GM18951 (cell line): ENCODE results near the gene HOXC12.

Experiments used
- POLR2A ChIP-seq: IDR thresholded peaks from 4 replicates; pipeline ENCODE4 v1.6.1; 2011; ENCODE audit warnings: mild to moderate bottlenecking; ENCODE audit not compliant: insufficient read length, insufficient read depth; ENCODE audit errors: extremely low read depth
- in situ Hi-C: fragments of 300-500 bp; cut with MboI; formaldehyde crosslinking; loops from one replicate; pipeline ENCODE4 v1.12.0; 2022; ENCODE audit warnings: low sequenced_read_pairs, mixed read lengths, inconsistent platforms; ENCODE audit not compliant: unreplicated experiment

The HOXC12 gene

DNA sequence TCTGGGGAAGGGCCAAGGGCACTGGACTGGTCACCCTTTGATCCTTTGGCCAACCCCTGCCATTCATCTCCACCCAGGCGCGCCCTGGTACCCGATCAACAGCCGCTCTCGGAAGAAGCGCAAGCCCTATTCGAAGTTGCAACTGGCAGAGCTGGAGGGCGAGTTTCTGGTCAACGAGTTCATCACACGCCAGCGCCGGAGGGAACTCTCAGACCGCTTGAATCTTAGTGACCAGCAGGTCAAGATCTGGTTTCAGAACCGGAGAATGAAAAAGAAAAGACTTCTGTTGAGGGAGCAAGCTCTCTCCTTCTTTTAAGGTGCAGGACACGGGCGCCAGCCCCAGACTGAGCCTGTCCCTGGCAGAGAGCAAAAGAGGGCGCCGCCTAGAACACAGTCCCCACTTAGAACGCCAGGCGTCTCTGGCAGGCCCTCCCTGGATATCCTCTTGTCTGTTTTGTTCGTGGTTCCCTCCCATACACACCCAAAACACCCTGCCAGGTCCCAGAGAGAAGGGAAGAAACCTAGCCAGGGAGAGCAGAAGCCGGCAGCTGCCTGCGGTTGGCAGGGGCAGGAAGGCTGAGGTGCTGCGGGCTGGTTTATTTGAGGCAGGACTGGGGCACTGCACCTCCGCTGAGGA, 1.7 kb downstream of the HOXC12 start:
- TF ChIP-seq POLR2A: no peak
- in situ Hi-C loops: no loop called here

DNA sequence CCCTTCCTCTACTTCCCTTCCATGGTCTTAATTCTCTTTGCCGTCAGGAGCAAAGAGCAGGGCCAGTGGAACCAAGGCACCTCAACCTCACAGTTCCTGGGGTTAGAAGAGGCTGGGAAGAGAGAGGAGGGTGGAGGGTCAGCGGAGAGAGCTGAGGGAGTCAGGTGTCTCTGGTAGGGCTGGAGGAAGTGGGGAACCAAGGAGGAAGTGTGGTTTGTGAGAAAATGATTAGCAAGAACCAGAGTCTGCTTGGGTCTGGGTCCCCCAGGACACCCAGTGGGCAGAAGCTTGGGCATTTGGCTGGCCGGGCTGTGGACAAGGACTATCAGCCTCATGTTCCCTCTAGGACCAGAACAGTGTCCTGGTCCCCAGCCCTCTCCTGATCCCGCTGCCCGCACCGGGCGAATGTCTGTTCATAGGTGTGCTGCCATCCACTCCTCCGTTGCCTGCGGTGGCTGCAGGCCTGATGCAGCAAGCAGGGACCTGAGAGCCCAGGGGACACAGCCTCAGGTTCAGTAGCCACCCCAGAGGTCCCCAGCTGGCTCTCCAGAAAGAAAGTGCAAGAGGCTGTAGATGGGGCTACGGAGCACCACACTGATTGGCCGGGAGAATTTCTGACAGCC, 2.3 kb downstream of the HOXC12 start:
- in situ Hi-C loops: no loop called here

DNA sequence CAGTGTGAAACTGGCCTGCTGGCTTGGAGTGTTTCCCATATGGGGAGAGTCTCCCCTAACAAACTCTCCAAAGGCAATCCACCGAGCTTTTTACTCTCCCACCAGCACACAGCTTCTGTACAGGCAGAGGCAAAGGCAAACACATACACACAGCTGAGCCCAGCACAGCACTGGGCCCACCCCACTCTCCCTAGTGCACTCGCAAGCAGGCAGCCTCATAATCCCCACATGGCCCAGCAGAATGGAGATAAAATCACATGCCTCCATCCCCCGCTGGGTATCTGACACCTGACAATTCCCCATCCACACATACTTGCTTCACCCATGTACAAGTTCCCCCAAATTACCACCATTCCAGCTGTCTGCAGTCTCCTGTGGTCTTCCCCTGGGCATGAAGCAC, 3.4 kb downstream of the HOXC12 start:
- no peak for TF ChIP-seq POLR2A
- in situ Hi-C loops: no loop called here

More for the DNA sequence above, 2.3 kb downstream of the HOXC12 start:
- TF ChIP-seq POLR2A: no peak

DNA sequence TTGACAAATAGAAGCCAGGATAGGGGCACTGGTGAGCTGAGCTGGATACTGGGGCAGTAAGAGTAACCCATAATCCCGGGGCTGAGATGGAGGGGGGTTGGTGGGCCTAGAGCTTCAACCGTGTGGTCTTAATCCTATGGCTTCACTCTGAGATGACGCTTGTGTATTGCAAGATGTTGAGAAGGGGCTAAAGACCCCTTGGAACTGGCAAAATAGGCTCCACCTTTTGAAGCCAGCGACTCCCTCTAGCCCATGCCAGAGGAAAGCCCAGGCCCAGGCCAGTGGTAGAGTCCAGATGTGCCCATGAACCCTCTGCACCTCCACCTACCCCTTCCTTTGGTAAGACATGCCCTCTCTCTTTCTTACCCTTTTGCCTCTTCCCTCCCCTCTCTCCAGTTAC, 4.6 kb downstream of the HOXC12 start:
- in situ Hi-C loops: no loop called here
- no peak for TF ChIP-seq POLR2A

DNA sequence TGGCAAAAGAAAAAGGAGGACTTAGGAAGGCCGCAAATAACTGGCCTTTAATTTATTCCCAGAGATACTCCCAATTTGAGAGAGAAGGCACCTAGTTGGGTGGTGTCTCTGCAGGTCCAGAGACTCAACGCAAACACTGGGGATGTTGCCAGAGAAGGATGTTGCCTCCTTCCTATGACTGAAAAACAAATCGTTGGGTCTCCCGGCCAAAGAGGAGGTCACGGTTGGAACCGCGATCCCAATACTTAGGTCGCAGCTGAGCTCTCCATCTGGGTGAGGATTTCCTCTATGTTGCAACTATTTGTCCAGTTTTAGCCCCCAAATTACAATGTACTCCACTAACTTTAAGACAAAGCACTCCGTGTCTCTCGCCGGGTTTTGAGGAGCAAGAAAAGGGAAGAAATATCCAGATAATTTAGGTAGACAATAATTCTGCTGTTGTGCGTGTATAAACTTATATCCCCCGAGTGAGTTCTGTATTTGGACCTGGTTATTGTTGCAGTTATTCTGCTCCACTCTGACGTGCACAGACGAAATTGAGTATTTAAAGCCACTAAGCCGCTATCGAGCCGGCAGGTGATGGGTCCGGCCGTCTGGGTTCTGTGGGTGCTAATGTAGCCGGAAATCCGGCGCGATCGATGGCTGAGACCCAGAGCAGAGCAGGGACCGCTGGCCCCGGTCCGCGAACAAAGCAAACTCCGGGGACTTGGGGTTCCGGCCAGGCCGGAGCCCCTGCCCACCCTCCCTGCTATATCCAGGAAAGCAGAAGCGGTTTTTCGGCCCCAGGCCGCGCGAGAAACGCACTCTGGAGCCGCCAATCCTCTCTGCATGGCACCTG, 5.7 kb downstream of the HOXC12 start:
- in situ Hi-C loops: no loop called here
- TF ChIP-seq POLR2A: no peak

- TF ChIP-seq POLR2A: no peak
- in situ Hi-C loops: no loop called here
Measured at GRCh38 chr12:53961025-53961761, 6.5 kb downstream of the HOXC12 start.

DNA sequence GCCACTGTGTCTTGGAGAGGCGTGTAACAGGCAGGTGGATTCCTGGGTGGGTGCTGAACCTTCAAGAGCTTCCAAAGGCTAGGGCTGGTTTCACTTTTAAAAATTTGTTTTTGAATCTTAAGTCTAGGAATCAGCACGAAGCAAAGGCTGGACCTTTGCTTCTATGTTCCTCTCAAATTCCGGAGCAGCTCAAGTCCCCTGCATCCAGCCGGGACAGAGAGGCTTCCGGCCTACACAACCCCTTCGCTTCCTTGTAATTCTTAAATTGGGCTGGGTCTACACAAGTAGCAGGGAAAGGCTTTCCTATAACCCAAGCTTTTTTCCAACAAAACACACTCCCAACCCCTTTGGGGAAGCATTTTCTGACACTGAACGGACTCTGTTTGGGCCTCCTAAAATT, 8.3 kb downstream of the HOXC12 start:
- TF ChIP-seq POLR2A: no peak
- in situ Hi-C loops: no loop called here

DNA sequence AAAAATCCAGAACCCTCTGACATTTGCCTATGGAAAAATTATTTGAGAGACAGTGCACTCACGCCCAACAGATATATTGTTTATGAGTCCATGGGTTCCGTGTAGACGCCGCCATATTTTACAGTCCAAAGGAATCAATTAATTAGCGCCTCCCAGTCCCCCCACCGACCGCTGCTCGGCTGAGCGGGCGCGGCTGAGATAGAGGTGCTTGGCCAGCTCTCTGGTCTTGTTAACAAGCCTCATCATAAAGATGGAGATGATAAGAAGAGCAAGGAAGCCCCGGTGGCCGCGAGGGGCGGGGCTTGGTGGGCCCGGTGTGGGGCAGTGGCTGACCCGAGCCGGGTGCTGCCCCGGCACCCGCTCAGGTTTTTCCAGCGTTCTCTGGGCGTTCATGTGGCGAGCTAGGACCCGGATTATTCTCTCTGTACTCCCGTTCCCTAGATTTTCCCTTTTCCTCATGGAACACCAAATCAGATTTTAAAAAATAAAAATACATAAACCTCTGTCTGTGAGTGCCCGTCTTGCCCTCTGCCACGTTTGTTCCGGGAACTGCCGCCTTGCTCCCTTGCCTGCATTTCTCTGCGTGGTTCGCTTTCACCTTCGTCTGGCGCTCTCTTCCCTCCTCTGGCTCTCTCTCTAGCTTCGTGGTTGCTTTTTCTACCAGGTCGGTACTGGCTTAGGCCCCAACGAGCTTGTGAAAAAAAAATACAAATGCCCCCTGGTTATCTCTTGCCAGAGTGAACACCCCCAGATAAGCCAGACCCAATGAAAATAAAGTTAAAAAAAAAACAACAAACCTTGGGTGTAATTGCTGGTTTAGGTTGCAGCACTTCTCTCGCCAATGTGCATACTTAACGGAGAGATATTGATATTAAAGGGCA, 9.0 kb downstream of the HOXC12 start:
- in situ Hi-C loops: no loop called here
- TF ChIP-seq POLR2A: no peak

- TF ChIP-seq POLR2A: no peak
- in situ Hi-C loops: no loop called here
Measured at GRCh38 chr12:53964315-53964713, 9.6 kb downstream of the HOXC12 start.

GRCh38 chr12:53965281-53966084, 10.8 kb downstream of the HOXC12 start:
- in situ Hi-C loops: no loop called here
- TF ChIP-seq POLR2A: no peak

DNA sequence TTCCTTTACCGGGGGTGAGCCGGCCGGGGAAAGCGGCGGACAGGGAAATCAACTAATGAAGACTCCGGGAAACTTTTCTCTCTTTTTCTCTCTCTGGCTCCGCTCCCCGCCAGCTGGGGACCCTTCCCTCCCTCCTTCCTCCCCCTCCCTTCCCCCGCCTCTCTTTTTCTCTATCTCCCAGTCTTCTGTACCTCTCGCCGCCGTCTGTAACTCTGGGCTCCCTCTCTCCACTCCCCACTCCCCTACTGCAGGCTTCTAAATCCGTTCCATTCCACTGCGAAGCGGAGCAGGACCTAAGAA, 11.3 kb downstream of the HOXC12 start:
- in situ Hi-C loops: no loop called here

More for the DNA sequence above, 11.3 kb downstream of the HOXC12 start:
- no peak for TF ChIP-seq POLR2A
